B cell (primary cell): Measurements from ENCODE around the gene IRF2BP1.

Experiments used
- EZH2 ChIP-seq: IDR thresholded peaks from 2 replicates; pipeline ENCODE4 v1.6.1; 2012; ENCODE audit warnings: borderline replicate concordance, low read depth, mild to moderate bottlenecking, moderate library complexity, low read length; ENCODE audit not compliant: insufficient read depth, poor library complexity, severe bottlenecking
- TF ChIP-seq, protein P1 (sequence below): fragments of 200-600 bp; IDR thresholded peaks from one replicate; pipeline ENCODE4 v1.8.0; 2022; ENCODE audit warnings: antibody characterized with exemption, mild to moderate bottlenecking

DNA sequence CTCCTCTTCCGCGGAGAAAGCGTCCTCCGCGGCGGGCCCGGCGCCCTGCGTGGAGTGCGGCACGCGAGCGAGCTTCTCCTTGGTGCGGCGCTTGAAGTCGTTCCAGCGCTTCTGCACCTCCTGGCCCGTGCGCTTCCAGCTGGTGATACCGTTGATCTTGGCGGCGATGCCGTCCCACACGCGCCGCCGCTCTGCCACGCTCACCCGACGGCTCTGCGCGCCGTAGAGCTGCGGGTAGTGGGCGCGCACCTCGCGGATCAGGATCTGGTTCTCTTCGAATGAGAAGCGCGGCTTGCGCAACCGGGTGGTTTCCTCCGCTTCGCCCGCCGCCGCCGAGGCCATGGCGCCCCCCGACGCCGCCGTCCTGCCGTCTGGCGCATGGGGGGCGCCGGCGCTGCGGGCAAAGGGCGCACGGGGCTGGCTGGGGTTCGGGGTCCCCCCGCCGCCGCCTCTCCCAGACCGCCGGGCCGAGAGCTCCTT lies 15.5 kb upstream of the IRF2BP1 start:
- TF ChIP-seq, protein P1, sequence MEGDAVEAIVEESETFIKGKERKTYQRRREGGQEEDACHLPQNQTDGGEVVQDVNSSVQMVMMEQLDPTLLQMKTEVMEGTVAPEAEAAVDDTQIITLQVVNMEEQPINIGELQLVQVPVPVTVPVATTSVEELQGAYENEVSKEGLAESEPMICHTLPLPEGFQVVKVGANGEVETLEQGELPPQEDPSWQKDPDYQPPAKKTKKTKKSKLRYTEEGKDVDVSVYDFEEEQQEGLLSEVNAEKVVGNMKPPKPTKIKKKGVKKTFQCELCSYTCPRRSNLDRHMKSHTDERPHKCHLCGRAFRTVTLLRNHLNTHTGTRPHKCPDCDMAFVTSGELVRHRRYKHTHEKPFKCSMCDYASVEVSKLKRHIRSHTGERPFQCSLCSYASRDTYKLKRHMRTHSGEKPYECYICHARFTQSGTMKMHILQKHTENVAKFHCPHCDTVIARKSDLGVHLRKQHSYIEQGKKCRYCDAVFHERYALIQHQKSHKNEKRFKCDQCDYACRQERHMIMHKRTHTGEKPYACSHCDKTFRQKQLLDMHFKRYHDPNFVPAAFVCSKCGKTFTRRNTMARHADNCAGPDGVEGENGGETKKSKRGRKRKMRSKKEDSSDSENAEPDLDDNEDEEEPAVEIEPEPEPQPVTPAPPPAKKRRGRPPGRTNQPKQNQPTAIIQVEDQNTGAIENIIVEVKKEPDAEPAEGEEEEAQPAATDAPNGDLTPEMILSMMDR = no peak
- TF ChIP-seq EZH2 = no peak
